ENCODE data around the gene LRP1B. TPM values are rescaled to one million over a fixed set of nuclear protein-coding genes. Genes with fewer than 3 reads are reported as not detected.

LRP1B gene
- polyA plus RNA-seq, 2 of the 4 experiments (the other 2 are of a cell fraction): 0.03 TPM; not detected in 1

- no peak for TF ChIP-seq BCL3 (IDR thresholded peaks at IDR 0.05)
Measured at GRCh38 chr2:141711627-141712026, 419.2 kb downstream of the LRP1B start (continued).

GRCh38 chr2:141710589-141711239 is 420.1 kb downstream of the LRP1B start:
- FAIRE-seq (no peak), ATAC-seq (no peak), DNase-seq (ENCODE audit: low read depth in 1 of 2, low spot score in 1 of 2) (no peak)
- Histone ChIP-seq H3K9me3 (no peaks in the 10 kb centered on the region), H3K4me3 (no peak overlapping the region), H3K4me1 (no peaks in the 10 kb centered on the region), H3K4me2 (no peak overlapping the region), H3K27ac (no peak overlapping the region)
- 15% methylated on average over 3 of the region's 3 CpGs for WGBS (ENCODE audit: missing lambda C conversion rate)
- CTCF ChIA-PET: no interaction called here
- TF ChIP-seq FOXS1 (CRISPR knock-in tag; IDR thresholded peaks at IDR 0.05) (no peak), MAFK (IDR thresholded peaks at IDR 0.05; ENCODE audit: partially characterized antibody) (no peak), SREBF2 (IDR thresholded peaks at IDR 0.05) (no peak), NR3C1 (IDR thresholded peaks at IDR 0.05) (no peak), NFE2L2 (conservative IDR thresholded peaks at IDR 0.05; ENCODE audit: low read length) (no peak), HOXA7 (CRISPR knock-in tag; IDR thresholded peaks at IDR 0.05) (no peak), KDM5A (IDR thresholded peaks at IDR 0.05) (no peak), ZNF302 (CRISPR knock-in tag; IDR thresholded peaks at IDR 0.05) (no peak), CHD2 (IDR thresholded peaks at IDR 0.05; ENCODE audit: low read length, partially characterized antibody) (no peak), BHLHE40 (IDR thresholded peaks at IDR 0.05; ENCODE audit: low read depth, low read length) (no peak), CBX2 (IDR thresholded peaks at IDR 0.05; ENCODE audit: borderline replicate concordance, low read depth) (no peak), HDAC2 (IDR thresholded peaks at IDR 0.05) (no peak), PHF8 (IDR thresholded peaks at IDR 0.05; ENCODE audit: borderline replicate concordance, low read depth) (no peak), ELK1 (IDR thresholded peaks at IDR 0.05; ENCODE audit: low read depth, low read length) (no peak), JUNB (IDR thresholded peaks at IDR 0.05) (no peak), KDM1A (IDR thresholded peaks at IDR 0.05; ENCODE audit: low read depth) (no peak), RNF2 (IDR thresholded peaks at IDR 0.05; ENCODE audit: borderline replicate concordance, low read depth) (no peak), TFCP2L1 (CRISPR knock-in tag; IDR thresholded peaks at IDR 0.05) (no peak), BCL3 (IDR thresholded peaks at IDR 0.05) (no peak)
- POLR2A ChIA-PET: no interaction called here

- ATAC-seq: no peak
Measured at GRCh38 chr2:141709756-141710155, 421.1 kb downstream of the LRP1B start.

More at GRCh38 chr2:141709756-141710155, 421.1 kb downstream of the LRP1B start:
- CTCF ChIA-PET: no interaction called here
- no peak for DNase-seq (ENCODE audit: low read depth in 1 of 2, low spot score in 1 of 2)
- no peak overlapping the region for H3K4me2 ChIP-seq
- 25% methylated on average over 2 of the region's 2 CpGs for WGBS (ENCODE audit: missing lambda C conversion rate)
- H3K9me3 ChIP-seq: no peaks in the 10 kb centered on the region
- no peak for TF ChIP-seq NPAS2 (CRISPR knock-in tag; IDR thresholded peaks at IDR 0.05; ENCODE audit: borderline replicate concordance)
- no peak for TF ChIP-seq PHF8 (IDR thresholded peaks at IDR 0.05; ENCODE audit: borderline replicate concordance, low read depth)
- no peak for TF ChIP-seq NFE2L2 (conservative IDR thresholded peaks at IDR 0.05; ENCODE audit: low read length)
- TF ChIP-seq EHMT2 (IDR thresholded peaks at IDR 0.05; ENCODE audit: low read depth): no peak
- TF ChIP-seq RAD21 (conservative IDR thresholded peaks at IDR 0.05 in 1 of 2, IDR thresholded peaks at IDR 0.05 in 1 of 2): no peak
- no peak for TF ChIP-seq CTCF (IDR thresholded peaks at IDR 0.05)
- no peak for TF ChIP-seq RARB (CRISPR knock-in tag; IDR thresholded peaks at IDR 0.05)
- no peak for TF ChIP-seq SMC3 (IDR thresholded peaks at IDR 0.05)
- no peak for TF ChIP-seq POLR2AphosphoS2 (conservative IDR thresholded peaks at IDR 0.05; ENCODE audit: low read length)
- TF ChIP-seq ZSCAN20 (CRISPR knock-in tag; IDR thresholded peaks at IDR 0.05): no peak
- no peak for TF ChIP-seq EHF (CRISPR knock-in tag; IDR thresholded peaks at IDR 0.05)
- TF ChIP-seq ATOH8 (CRISPR knock-in tag; IDR thresholded peaks at IDR 0.05; ENCODE audit: low read depth): no peak
- no peak for TF ChIP-seq ZNF302 (CRISPR knock-in tag; IDR thresholded peaks at IDR 0.05)
- no peak for TF ChIP-seq CBX8 (IDR thresholded peaks at IDR 0.05)
- no peak for TF ChIP-seq JUNB (IDR thresholded peaks at IDR 0.05)
- TF ChIP-seq HES2 (IDR thresholded peaks at IDR 0.05): no peak
- H3K4me3 ChIP-seq: no peak overlapping the region
- no peaks in the 10 kb centered on the region for H3K4me1 ChIP-seq
- POLR2A ChIA-PET: no interaction called here
- no peak for FAIRE-seq
- H3K27ac ChIP-seq: no peak overlapping the region

Measured in A549 (cell line).